HG03521 (cell line): ENCODE data around the gene KRT3.
"Not testable (repeated sequence)": the region's sequence is repeated elsewhere in the genome, so short reads cannot be mapped to it uniquely, and the experiment has no call there.

Experiments
- ATAC-seq: cut with Tn5 transposase; IDR thresholded peaks from one replicate; pipeline ENCODE4 v1.9.1; 2021; ENCODE audit warnings: mild to moderate bottlenecking, moderate library complexity; ENCODE audit not compliant: unreplicated experiment

The KRT3 gene

GRCh38 chr12:52763036-52763659 is 32.8 kb downstream of the KRT3 start:
- ATAC-seq: no peak

DNA sequence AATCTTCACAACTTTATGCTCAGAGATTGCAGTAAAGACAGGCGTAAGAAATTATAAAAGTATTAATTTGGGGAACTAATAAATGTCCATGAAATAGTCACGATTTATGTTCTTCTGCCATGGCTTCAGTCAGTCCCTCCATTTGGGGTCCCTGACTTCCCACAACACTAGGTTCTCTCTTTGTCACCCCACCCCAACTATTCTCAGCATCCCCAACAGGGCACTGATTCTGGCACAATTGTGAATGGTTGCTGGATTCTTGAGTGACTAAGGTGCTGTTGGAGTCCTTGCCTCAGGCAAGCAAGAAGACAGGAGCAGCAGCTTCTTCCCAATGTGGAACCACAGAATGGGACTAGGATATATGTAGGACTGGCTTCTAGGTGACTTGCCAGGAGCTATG is 34.1 kb downstream of the KRT3 start:
- ATAC-seq: no peak

DNA sequence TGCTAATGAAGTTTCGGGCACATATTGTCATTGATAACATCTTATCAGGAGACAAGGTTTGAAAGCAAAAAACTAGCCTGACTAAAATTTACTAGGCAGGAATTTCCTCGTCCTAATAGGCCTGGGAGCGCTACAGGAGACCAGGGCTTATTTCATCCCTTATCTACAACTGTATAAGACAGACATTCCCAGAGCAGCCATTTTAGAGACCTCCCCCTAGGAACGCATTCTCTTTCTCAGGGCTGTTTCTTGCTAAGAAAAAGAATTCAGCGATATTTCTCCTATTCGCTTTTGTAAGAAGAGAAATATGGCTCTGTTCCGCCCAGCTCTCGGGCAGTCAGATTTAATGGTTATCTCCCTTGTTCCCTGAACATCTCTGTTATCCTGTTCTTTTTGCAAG is 34.7 kb downstream of the KRT3 start:
- ATAC-seq: not testable (repeated sequence)

DNA sequence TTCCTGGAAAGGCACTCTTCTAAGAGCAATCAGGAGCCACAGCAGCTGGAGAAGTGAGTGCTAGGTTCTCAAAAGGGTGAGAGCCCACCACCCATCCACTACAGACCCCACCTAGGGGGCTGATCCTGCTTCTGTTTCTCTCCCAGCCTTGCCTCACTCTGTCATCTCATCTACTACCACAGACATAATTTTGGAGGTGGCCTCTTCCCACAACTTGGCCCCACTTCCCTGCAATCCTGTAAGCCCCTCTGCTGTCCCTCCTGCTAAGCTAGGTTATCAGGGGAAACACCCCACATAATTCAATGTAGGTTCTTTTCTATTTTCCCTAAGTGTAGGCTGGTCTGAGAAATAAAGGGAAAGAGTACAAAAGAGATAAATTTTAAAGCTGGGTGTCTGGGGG is 35.3 kb downstream of the KRT3 start:
- ATAC-seq: no peak

GRCh38 chr12:52759695-52760094 is 36.2 kb downstream of the KRT3 start:
- ATAC-seq: no peak

- ATAC-seq: no peak
These were observed 36.7 kb downstream of the KRT3 start for GRCh38 chr12:52759218-52759617.

DNA sequence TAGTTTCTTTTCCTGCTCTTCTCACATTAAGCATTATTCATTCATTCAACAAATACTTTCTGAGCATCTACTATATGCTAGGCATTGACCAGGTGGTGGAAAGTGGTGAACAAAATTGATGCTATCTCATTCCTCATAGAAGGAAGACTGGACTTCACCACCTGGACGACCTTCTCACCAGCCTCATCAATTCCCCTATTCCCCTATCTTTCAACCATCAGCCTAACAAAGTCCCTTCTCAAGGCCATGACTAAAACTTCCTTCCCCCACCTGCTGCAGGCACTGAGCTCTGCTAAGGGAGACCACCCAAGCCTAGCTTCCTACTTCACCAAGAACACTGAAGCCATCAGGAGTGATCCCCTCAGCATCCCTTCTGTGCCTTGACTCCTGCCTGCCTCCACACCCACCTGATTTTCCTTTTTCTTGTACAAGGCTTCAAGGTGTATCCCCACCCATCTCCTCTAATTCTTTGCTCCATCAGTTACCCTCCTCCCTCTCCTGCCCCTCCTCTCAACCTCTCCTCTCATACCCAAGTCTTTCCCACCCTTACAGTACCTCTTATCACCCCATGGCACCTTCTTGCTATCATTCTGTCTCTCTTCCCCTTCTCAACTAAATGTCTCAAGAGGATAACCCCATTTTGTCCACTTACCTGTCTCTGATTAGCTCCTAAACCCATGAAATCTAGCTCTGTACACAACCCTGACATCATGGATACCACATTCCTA is 38.3 kb downstream of the KRT3 start:
- ATAC-seq: no peak

- no peak for ATAC-seq
These were observed 39.5 kb downstream of the KRT3 start for GRCh38 chr12:52756281-52756960.

- ATAC-seq: no peak
These were observed 40.4 kb downstream of the KRT3 start for GRCh38 chr12:52755533-52755932.

DNA sequence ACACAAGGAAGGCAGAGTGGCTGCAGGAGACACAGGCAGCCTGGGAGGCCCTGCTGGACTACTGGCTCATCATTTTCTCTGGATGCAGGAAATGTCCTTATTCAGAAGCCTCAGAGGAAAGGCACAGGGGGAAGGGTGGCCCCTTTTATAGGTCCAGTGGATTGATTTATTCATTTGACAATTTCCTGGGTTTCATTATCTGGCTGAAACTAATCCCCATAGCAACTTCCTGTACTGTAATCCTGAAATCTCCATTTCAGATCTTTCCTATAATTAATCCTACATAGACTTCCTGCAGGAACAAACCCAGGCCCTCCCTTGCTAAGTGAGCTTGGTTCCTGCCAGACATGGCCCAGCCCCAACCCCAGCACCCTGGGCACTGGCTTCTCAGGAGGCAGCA is 41.8 kb downstream of the KRT3 start:
- ATAC-seq: no peak

DNA sequence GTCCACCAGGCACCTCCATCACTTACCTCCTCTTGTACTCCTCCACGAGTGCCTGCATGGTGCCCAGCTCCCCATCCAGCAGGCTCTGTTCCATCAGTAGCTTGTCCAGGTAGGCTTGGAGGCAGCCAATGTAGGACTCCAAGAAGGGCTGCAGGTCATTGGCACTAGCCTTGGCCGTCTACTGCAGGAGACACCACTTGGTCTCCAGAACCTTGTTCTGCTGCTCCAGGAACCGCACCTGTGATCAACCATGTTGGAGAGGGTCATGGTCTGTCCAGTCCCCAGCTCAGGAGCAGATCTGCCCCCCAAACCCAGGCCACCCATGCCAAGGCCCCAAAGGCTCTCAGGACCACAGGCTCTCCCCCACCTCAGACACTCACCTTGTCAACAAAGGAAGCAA is 42.6 kb downstream of the KRT3 start:
- ATAC-seq: no peak

- no peak for ATAC-seq
These were observed 43.4 kb downstream of the KRT3 start for GRCh38 chr12:52752516-52752915.

- ATAC-seq: no peak
These were observed 44.1 kb downstream of the KRT3 start for GRCh38 chr12:52751795-52752194.

DNA sequence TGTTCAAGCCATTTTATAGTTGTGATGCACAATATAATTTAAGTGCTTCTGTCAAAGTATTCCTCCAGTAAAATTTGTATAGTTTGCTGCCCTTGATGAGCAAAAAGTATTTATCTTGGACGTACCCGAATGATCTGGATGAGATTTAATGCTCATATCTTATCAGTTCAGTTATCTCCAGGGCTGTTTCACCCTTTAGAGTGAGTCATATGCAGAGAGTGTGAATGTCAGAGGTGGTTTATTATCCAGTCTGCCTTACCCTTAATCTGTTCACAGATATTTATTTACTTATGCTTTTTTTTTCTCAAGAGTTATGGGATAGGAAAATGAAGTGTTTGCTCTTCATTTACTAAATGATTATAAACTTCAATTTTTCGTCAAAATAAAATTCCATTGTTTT is 45.4 kb downstream of the KRT3 start:
- not testable (repeated sequence) for ATAC-seq

DNA sequence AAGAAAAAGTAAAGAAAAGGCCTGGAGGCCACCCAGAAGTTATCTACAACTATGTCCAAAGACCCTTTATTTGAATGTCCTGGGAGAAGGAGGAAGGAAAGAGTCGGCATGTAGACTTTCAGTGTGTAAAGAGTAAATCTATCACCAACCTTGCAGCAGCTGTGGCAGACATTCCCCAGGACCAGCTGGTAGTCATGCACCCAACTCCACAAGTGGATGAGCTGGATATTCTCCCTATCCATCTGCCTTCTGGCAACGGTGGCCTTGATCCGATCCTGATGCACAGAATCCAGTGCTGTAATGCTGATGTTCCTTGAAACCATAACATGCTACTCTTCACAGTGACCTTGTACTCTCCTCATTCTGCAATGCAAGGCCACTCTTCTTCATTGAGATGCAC is 46.1 kb downstream of the KRT3 start:
- no peak for ATAC-seq

DNA sequence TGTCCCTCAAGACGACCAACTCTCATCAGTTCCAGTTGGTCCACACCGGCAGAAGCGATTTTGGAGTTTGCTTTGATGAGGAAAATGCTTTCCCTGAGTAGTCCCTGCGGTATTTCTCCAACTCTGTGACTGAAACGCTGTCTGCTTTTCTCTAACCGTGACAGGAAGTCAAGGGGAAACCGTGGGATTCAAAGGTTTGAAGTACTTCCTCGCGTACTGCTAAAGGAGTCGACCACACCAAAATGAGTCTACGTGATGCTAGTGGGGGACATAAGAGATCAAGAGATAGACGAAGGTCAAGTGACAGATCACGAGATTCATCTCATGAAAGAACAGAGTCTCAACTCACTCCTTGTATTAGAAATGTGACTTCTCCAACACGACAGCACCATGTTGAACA is 47.3 kb downstream of the KRT3 start:
- no peak for ATAC-seq

GRCh38 chr12:52745554-52745953 is 50.4 kb downstream of the KRT3 start:
- no peak for ATAC-seq

DNA sequence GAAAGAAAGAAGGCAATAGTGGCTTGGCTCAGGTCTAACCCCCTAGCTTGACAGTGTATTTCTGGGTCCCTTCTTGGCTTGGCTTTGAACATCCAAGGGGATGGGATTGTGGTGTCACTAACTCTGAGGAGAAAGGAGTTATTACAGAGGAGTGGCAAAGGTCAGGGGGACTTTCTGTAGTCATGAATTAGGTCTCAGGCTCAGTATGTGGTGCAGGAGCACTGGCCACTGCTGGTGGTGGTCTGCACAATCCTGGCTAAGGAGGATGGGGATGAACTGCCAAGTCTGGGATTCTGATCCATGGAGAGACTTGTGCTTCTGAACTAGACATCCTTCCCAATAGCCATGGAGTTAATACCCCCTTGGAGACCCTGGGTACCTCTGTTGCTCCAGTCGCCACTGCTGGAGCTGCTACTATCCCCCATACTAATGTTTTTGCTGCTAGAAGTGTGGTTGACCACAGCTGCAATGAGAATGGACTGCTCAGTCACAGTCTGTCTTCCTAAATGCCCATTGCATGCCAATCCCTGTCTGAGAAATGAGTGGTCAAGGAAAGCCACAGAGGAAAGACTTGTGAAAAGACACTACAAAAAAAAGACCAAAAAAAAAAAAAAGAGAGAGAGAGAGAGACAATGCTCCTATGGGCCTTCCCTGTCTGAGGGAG is 51.3 kb downstream of the KRT3 start:
- ATAC-seq: no peak

DNA sequence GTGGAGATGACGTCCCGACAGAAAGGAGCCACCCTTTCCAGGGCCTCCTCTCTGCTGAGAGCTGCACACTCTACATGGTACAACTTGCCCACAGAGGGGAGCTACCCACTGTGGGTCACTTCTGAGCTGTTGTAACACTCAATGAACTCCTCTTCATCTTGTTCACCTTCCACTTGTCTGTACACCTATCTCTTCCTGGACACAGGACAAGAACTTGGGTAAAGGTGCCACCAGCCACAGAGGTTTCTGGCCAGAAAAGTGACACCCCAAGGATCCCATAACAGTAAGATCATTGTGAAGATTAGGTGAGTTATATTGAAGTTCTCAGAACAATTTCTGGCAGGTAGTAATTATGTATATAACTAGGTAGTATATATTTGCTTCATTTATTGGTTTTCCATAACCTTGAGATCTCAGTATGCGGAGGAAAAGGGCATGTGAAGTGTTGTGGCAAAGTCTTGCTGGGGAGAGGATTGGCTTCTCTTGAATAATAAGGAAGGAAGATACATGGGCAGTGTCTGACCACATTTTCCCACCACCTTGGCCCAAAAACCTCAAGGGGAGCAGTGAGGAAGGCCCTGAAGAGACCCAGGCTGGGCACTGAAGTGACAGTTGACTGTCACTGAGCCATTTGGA is 53.0 kb downstream of the KRT3 start:
- no peak for ATAC-seq

- no peak for ATAC-seq
These were observed 53.7 kb downstream of the KRT3 start for GRCh38 chr12:52742196-52742580.
